ENCODE measurements around the gene SFMBT1. TPM values are rescaled to one million over a fixed set of nuclear protein-coding genes. Genes with fewer than 3 reads are reported as not detected.

SFMBT1 gene
- total RNA-seq, 1 donor, result 3.9 TPM

DNA sequence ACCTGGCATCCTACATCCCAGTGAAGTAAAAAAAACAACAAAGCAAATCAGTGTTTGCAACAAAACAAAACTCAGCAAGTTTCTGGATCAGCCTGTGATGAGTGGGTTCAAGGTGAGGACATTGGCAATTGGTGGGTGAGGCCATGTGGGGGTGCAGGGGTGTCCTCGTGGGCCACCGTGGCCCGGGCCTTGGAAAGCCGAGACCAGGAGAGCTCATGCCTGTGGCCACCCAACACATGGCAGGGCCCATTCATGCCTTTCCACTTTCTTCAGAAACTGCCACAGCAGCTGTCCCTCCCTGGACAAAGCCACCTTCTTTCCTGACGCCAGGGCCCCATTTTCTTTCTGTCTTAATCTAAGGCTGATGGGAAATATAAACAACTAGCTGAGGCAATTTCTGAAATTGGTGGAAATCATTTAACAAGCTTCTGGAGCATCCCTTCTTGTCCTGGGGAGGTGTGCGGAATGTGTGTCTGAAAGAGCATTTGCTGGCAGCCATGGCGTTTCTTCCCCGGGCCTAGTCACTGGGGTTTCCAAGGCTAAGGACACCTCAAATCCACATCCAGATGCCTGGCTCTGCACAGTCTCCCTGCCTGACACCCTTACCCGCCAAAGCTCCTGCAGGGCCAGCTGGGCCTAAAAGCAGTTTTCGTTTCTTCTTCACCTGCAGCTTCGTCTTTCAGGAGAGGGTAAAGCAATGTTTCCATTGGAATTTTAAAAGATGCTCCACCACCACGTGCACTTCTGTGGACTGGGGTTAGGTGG, 34.1 kb upstream of the SFMBT1 start:
- DNase-seq (ENCODE audit: low read depth), result no peak
- TF ChIP-seq, protein P1, sequence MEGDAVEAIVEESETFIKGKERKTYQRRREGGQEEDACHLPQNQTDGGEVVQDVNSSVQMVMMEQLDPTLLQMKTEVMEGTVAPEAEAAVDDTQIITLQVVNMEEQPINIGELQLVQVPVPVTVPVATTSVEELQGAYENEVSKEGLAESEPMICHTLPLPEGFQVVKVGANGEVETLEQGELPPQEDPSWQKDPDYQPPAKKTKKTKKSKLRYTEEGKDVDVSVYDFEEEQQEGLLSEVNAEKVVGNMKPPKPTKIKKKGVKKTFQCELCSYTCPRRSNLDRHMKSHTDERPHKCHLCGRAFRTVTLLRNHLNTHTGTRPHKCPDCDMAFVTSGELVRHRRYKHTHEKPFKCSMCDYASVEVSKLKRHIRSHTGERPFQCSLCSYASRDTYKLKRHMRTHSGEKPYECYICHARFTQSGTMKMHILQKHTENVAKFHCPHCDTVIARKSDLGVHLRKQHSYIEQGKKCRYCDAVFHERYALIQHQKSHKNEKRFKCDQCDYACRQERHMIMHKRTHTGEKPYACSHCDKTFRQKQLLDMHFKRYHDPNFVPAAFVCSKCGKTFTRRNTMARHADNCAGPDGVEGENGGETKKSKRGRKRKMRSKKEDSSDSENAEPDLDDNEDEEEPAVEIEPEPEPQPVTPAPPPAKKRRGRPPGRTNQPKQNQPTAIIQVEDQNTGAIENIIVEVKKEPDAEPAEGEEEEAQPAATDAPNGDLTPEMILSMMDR (IDR thresholded peaks at IDR 0.05; ENCODE audit: insufficient read depth, low read depth, low read length), result no peak

DNA sequence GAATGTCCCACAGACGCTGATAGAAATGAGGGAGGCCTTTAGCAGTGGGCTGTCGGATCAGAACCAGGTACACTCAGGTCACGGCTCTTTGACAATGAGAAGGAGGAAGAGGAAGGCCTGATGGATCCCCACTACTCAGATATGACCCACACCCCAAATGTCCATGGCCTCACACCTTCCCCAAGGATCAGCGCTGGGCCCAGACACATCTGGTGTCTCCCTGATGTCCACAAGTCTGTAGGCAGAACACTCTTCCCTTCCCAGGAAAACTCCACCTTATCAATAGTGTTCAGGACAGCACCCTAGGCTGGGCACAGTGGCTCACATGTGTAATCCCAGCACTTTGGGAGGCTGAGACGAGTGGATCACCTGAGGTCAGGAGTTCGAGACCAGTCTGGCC, 33.3 kb upstream of the SFMBT1 start:
- DNase-seq (ENCODE audit: low read depth), result no peak
- TF ChIP-seq, protein P1 (IDR thresholded peaks at IDR 0.05; ENCODE audit: insufficient read depth, low read depth, low read length), result no peak

More for the DNA sequence above, 34.1 kb upstream of the SFMBT1 start:
- no peak overlapping the region for H3K4me3 ChIP-seq (ENCODE audit: low read depth, low read length)

DNA sequence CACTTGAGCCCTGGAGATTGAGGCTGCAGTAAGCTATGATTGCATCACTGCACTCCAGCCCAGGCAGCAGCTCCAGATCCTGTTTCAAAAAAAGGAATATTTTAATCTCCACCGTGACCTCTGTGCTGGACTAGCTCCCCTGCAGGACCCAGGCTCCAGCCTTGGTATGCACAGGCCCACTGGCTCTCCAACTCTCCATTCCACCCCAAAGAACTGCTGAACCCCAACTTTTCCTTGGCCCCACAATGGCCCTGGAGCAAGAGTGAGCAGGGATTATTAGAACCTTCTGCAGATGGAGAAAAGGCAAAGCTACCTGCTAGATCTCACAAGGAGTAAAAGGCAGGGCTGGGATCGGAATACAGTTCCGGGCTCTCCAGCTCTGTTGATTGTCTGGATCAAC, 32.8 kb upstream of the SFMBT1 start:
- no peak for DNase-seq (ENCODE audit: low read depth)
- no peak overlapping the region for H3K4me3 ChIP-seq (ENCODE audit: low read depth, low read length)
- TF ChIP-seq, protein P1 (IDR thresholded peaks at IDR 0.05; ENCODE audit: insufficient read depth, low read depth, low read length), result no peak

More for the DNA sequence above, 33.3 kb upstream of the SFMBT1 start:
- H3K4me3 ChIP-seq (ENCODE audit: low read depth, low read length), result no peak overlapping the region

DNA sequence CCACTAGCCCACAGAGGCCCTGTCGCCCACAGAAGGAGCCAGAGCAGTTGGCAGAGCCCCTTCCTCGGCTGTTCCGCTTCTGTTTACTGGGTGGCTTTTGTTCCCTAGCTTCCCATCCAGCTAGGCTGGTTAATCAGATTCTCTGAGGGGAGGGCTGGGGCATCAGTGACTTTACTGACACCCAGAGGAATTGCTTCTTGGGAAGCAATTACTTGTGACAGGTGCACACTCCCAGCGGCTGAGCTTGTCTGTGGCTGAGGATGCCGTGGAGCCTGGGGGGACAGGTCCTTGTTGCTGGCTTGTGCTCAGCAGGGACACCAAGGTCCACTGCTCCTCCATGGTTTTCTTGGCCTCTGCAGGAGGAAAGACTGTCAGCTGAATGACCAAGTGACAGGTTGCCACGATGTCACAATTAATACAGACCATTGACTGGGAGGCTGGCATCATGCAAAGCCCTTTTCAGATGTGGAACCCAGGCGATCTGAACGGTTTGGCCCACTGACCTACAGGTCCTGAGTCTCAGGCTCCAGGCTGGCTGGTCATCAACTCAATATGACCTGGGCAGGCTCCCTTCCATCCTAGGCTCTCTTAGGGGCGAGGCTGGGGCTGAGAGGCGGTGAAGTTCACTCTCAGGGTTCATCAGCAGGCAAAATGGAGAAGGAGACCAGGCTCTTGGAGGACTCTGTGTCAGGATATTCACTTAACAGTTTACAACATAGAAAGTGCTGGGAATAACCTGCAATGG, 31.8 kb upstream of the SFMBT1 start:
- no peak for DNase-seq (ENCODE audit: low read depth)
- H3K4me3 ChIP-seq (ENCODE audit: low read depth, low read length), result no peak overlapping the region
- TF ChIP-seq, protein P1 (IDR thresholded peaks at IDR 0.05; ENCODE audit: insufficient read depth, low read depth, low read length), result no peak

DNA sequence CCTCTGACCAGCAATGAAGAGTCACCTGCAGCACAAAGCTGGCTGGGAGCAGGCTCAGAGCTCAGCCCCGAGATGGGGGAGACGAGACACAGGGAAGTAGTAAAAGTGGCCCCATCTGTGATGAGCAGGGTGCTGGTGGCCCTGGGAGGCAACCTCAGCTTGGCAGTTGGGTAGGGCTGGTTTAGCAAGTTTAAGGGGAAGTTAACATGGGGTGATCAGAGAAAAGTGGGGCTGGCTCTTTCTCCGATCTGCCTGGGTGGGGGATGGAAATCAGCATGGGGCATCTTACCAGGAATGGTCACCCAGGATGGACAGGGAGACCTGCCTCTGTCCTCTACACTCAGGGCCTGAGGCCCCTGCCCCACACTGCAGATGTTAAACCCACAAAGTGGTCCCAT, 29.9 kb upstream of the SFMBT1 start:
- no peak overlapping the region for H3K4me3 ChIP-seq (ENCODE audit: low read depth, low read length)
- TF ChIP-seq, protein P1 (IDR thresholded peaks at IDR 0.05; ENCODE audit: insufficient read depth, low read depth, low read length), result no peak
- no peak for DNase-seq (ENCODE audit: low read depth)

DNA sequence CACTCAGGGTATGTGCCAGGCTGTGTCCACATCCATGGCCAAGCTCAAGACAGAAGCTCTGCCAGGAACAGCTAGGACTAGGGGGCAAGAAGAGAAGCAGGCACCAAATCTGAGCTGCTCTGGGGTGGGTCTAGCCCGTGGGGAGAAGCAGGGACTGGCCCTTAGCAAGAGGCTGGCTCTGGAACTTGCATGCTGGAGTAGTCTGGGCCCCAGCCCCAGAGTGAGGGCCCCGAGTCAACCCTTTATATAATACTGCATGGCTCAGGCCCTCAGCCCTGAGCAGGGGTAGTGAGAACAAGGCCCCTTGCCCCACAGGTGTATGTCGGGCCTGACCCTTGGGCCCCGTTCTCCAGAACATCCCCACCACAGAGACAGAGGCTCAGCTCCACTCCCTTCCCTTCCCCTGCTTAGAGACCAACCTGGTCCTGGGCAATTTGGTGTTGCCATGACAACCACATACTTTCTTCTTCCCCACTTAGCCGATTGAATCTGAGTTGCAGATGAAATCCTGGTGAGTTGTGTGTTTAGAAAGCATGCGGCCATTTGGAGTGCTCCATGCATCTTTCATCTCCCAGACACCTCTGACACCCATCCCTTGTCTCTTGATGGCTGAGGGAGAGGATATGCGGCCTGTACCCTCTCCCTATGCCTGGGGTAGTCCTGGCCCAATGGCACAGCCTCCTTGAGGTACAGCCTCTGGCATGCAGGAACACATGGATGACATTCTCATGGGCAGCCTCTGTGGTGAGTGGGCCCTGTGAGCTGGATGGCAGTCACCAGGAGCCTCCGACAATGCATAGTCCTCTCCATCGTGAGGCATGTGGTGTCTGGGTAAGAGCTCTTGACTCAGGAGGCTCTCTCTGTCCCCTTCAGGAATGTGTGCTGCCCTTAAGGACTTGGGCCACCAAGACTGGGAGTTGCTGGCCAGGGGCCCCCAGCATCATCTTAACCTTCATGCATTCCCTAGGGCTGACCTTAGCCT, 29.2 kb upstream of the SFMBT1 start:
- no peak overlapping the region for H3K4me3 ChIP-seq (ENCODE audit: low read depth, low read length)
- no peak for DNase-seq (ENCODE audit: low read depth)
- TF ChIP-seq, protein P1 (IDR thresholded peaks at IDR 0.05; ENCODE audit: insufficient read depth, low read depth, low read length), result no peak
